D721Med (cell line): ENCODE data around the gene SLC1A1.

Source experiments
- DNase-seq: peaks from one replicate; pipeline ENCODE4 v3.0.0; 2011; ENCODE audit warnings: low spot score; ENCODE audit not compliant: insufficient read length
- FAIRE-seq: peaks from 2 replicates; lab custom pipeline; 2011; peaks lifted over from hg19 to GRCh38; lab: Jason Lieb, UNC
- CTCF ChIP-seq: IDR thresholded peaks from 2 replicates; pipeline ENCODE4 v1.5.1; 2012; ENCODE audit warnings: mild to moderate bottlenecking, control low read depth; ENCODE audit not compliant: insufficient read depth; ENCODE audit errors: missing control alignments

Gene SLC1A1

GRCh38 chr9:4475301-4475700 lies 15.0 kb upstream of the SLC1A1 start:
- FAIRE-seq (no peak), DNase-seq (no peak)
- no peak for TF ChIP-seq CTCF

GRCh38 chr9:4486176-4486575 lies 4.1 kb upstream of the SLC1A1 start:
- FAIRE-seq = no peak
- no peak for DNase-seq
- TF ChIP-seq CTCF = no peak

GRCh38 chr9:4489562-4489918 lies 728 bp upstream of the SLC1A1 start:
- TF ChIP-seq CTCF = no peak
- FAIRE-seq (no peak), DNase-seq (no peak)

- DNase-seq (peak; percentile 32), FAIRE-seq (no peak)
- TF ChIP-seq CTCF = no peak
These were observed 697 bp downstream of the SLC1A1 start for GRCh38 chr9:4490705-4491625.

GRCh38 chr9:4491626-4491975 lies 1.3 kb downstream of the SLC1A1 start:
- FAIRE-seq (no peak), DNase-seq (no peak)
- no peak for TF ChIP-seq CTCF

- no peak for FAIRE-seq
- no peak for DNase-seq
- no peak for TF ChIP-seq CTCF
These were observed 4.1 kb downstream of the SLC1A1 start for GRCh38 chr9:4494332-4494731.

GRCh38 chr9:4494806-4495205 lies 4.5 kb downstream of the SLC1A1 start:
- FAIRE-seq (no peak), DNase-seq (no peak)
- TF ChIP-seq CTCF = no peak
